IMR-90 (cell line): Measurements from ENCODE around the gene ZNF750. TPM values are rescaled to one million over a fixed set of nuclear protein-coding genes. Genes with fewer than 3 reads are reported as not detected.

Source experiments
- ATAC-seq: fragments of 200-7000 bp; cut with Tn5 transposase; 2 replicates; pipeline ENCODE4 v1.9.1; 2020; ENCODE audit warnings: low read depth, mild to moderate bottlenecking, moderate library complexity
- BruUV-seq: library from RNA; stranded (reverse); fragments of 400-500 nt; replicated peaks from 2 replicates; lab custom pipeline; 2021; lab: Mats Ljungman, UMichigan
- CTCF ChIA-PET: fragments of 300-600 bp; formaldehyde crosslinking; extraction: SDS; loops from one replicate; lab custom pipeline; 2021; ENCODE audit warnings: antibody characterized with exemption; lab: Yijun Ruan, JAX
- POLR2A ChIA-PET: fragments of 300-600 bp; sonication (Branson Sonifier 250); formaldehyde crosslinking; loops from one replicate; lab custom pipeline; 2022; ENCODE audit warnings: antibody characterized with exemption; ENCODE audit not compliant: unreplicated experiment; lab: Charles Lee
- DNase-seq: peaks from one replicate; pipeline ENCODE4 v3.0.0; 2013
- H2AFZ ChIP-seq: replicated peaks from 2 replicates; pipeline ENCODE3; 2013; ENCODE audit warnings: low read length, mild to moderate bottlenecking; ENCODE audit not compliant: poor library complexity
- H2AK5ac ChIP-seq: 2 replicates; pipeline ENCODE4 v1.6.1; 2013; ENCODE audit warnings: low read depth, low read length, inconsistent platforms
- H2AK9ac ChIP-seq: replicated peaks from 2 replicates; pipeline ENCODE3; 2013; ENCODE audit warnings: mild to moderate bottlenecking, low read depth, low read length, moderate library complexity; ENCODE audit not compliant: poor library complexity
- H2BK120ac ChIP-seq: 2 replicates; pipeline ENCODE4 v1.6.1; 2013; ENCODE audit warnings: low read depth, low read length, inconsistent platforms
- H2BK15ac ChIP-seq: 3 replicates; pipeline ENCODE4 v1.6.1; 2013; ENCODE audit warnings: low read depth, low read length, inconsistent platforms
- H2BK20ac ChIP-seq: 2 replicates; pipeline ENCODE4 v1.6.1; 2013; ENCODE audit warnings: low read depth, mild to moderate bottlenecking, inconsistent platforms, low read length, moderate library complexity
- H2BK5ac ChIP-seq: 2 replicates; pipeline ENCODE4 v1.6.1; 2013; ENCODE audit warnings: mild to moderate bottlenecking, low read depth, low read length, inconsistent platforms; ENCODE audit not compliant: poor library complexity, severe bottlenecking
- H3K14ac ChIP-seq: replicated peaks from 2 replicates; pipeline ENCODE4 v1.6.1; 2013; ENCODE audit warnings: low read depth, low read length, inconsistent platforms
- H3K18ac ChIP-seq: 2 replicates; pipeline ENCODE4 v1.6.1; 2013; ENCODE audit warnings: low read depth, low read length, control low read depth
- H3K23ac ChIP-seq: 2 replicates; pipeline ENCODE4 v1.6.1; 2013; ENCODE audit warnings: low read depth, low read length, inconsistent platforms
- H3K27ac ChIP-seq: 2 replicates; pipeline ENCODE4 v1.5.1; 2013; ENCODE audit warnings: mild to moderate bottlenecking, control low read depth, low read length; ENCODE audit not compliant: insufficient read depth
- H3K27me3 ChIP-seq: 2 replicates; pipeline ENCODE4 v1.6.1; 2013; ENCODE audit warnings: low read length; ENCODE audit not compliant: control insufficient read depth, insufficient read depth
- H3K36me3 ChIP-seq: 2 replicates; pipeline ENCODE4 v1.6.1; 2013; ENCODE audit warnings: low read length, mixed read lengths; ENCODE audit not compliant: control insufficient read depth, insufficient read depth
- H3K4ac ChIP-seq: 2 replicates; pipeline ENCODE4 v1.6.1; 2013; ENCODE audit warnings: low read depth, low read length, inconsistent platforms
- H3K4me1 ChIP-seq: 2 replicates; pipeline ENCODE4 v1.6.1; 2013; ENCODE audit warnings: low read length, mixed read lengths; ENCODE audit not compliant: control insufficient read depth, insufficient read depth
- H3K4me2 ChIP-seq: 2 replicates; pipeline ENCODE4 v1.6.1; 2013; ENCODE audit warnings: low read depth, mild to moderate bottlenecking, control low read depth, low read length, moderate library complexity
- H3K4me3 ChIP-seq: 2 replicates; pipeline ENCODE4 v1.5.1; 2013; ENCODE audit warnings: low read depth, mild to moderate bottlenecking, control low read depth, low read length, moderate library complexity; ENCODE audit not compliant: insufficient read depth
- H3K56ac ChIP-seq: 2 replicates; pipeline ENCODE4 v1.6.1; 2013; ENCODE audit warnings: low read length, inconsistent platforms; ENCODE audit not compliant: insufficient read depth; ENCODE audit errors: extremely low read depth
- H3K79me1 ChIP-seq, 2 experiments: 2 replicates each; pipeline ENCODE4 v1.6.1; 2013; ENCODE audit warnings: low read length in 2 of 2, inconsistent platforms in 1 of 2, low read depth in 1 of 2
- H3K9ac ChIP-seq: 2 replicates; pipeline ENCODE4 v1.6.1; 2013; ENCODE audit warnings: low read depth, low read length, control low read depth
- H3K9me1 ChIP-seq: 2 replicates; pipeline ENCODE4 v1.6.1; 2013; ENCODE audit warnings: low read length, inconsistent platforms; ENCODE audit not compliant: insufficient read depth
- H3K9me3 ChIP-seq: 2 replicates; pipeline ENCODE4 v1.6.1; 2013; ENCODE audit warnings: low read length; ENCODE audit not compliant: control insufficient read depth, insufficient read depth
- H4K20me1 ChIP-seq: 2 replicates; pipeline ENCODE4 v1.6.1; 2013; ENCODE audit warnings: low read length, inconsistent platforms; ENCODE audit not compliant: insufficient read depth
- H4K5ac ChIP-seq: 2 replicates; pipeline ENCODE4 v1.6.1; 2013; ENCODE audit warnings: mild to moderate bottlenecking, low read depth, low read length, control low read depth
- H4K8ac ChIP-seq, 2 experiments: 2 replicates each; pipeline ENCODE4 v1.6.1; 2013; ENCODE audit warnings: low read depth in 2 of 2, low read length in 2 of 2, control low read depth in 1 of 2, inconsistent platforms in 1 of 2
- H4K91ac ChIP-seq: 2 replicates; pipeline ENCODE4 v1.6.1; 2013; ENCODE audit warnings: low read depth, low read length, inconsistent platforms; ENCODE audit not compliant: insufficient read depth
- BHLHE40 ChIP-seq: fragments of 150-350 bp; IDR thresholded peaks from 2 replicates; pipeline ENCODE4 v1.6.1; 2016; ENCODE audit warnings: mild to moderate bottlenecking, low read depth, low read length
- CHD1 ChIP-seq: IDR thresholded peaks from 2 replicates; pipeline ENCODE4 v1.6.1; 2012; ENCODE audit warnings: low read depth, low read length, improper control_type of control experiment
- FOS ChIP-seq: fragments of 150-350 bp; IDR thresholded peaks from 2 replicates; pipeline ENCODE4 v1.6.1; 2016; ENCODE audit warnings: low read depth, low read length
- RAD21 ChIP-seq: IDR thresholded peaks from 2 replicates; pipeline ENCODE4 v1.6.1; 2012; ENCODE audit warnings: low read length, improper control_type of control experiment
- RFX5 ChIP-seq: IDR thresholded peaks from 2 replicates; pipeline ENCODE4 v1.8.0; 2012; ENCODE audit warnings: low read depth, mild to moderate bottlenecking, low read length, moderate library complexity
- USF2 ChIP-seq: fragments of 150-350 bp; IDR thresholded peaks from 2 replicates; pipeline ENCODE4 v1.6.1; 2017; ENCODE audit warnings: mild to moderate bottlenecking, antibody characterized with exemption, low read length, low read depth
- WGBS, 2 experiments: methylation state at CpG; one replicate each; pipeline versions ENCODE4 v1.1.5 to v1.1.7; 2013; ENCODE audit warnings: missing lambda C conversion rate in 2 of 2; ENCODE audit not compliant: insufficient read length in 1 of 2; ENCODE audit errors: extremely low coverage in 2 of 2; 5-methylcytosine and 5-hydroxymethylcytosine counted together
- dilution Hi-C: fragments of 300-500 bp; cut with HindIII; formaldehyde crosslinking; loops from one replicate; pipeline ENCODE4 v1.14.3; 2018; ENCODE audit warnings: low sequenced_read_pairs; ENCODE audit not compliant: unreplicated experiment
- in situ Hi-C: fragments of 300-500 bp; cut with MboI; formaldehyde crosslinking; loops from 3 replicates; pipeline ENCODE4 v1.14.3; 2019; ENCODE audit warnings: low sequenced_read_pairs, inconsistent platforms, mixed read lengths
- intact Hi-C: fragments of 100-400 bp; cut with micrococcal nuclease; formaldehyde crosslinking; loops from 2 replicates; pipeline ENCODE4 v1.10.0; 2022
- polyA plus RNA-seq, 3 experiments: library from polyadenylated mRNA; depleted of rRNA; stranded (reverse); fragments of >200 nt; gene quantifications; 2 replicates each; pipeline ENCODE4 v1.2.3, GENCODE V29; 2012; ENCODE audit warnings: low replicate concordance in 1 of 3
- total RNA-seq: library from RNA; depleted of rRNA; stranded (reverse); fragments of >200 nt; gene quantifications from 2 replicates; pipeline ENCODE4 v1.2.3, GENCODE V29; 2012

The ZNF750 gene
- total and polyA plus RNA-seq, 2 of the 4 experiments (the other 2 are of a cell fraction) = not detected

- no TSS peak for BruUV-seq
- H2AFZ ChIP-seq = no peak overlapping the region
- no peak overlapping the region for H3K56ac ChIP-seq
- H3K4me2 ChIP-seq = no peak overlapping the region
- 97% methylated on average over 6 of the region's 18 CpGs; no CpG with 5 or more reads in 1 of the 2 experiments for WGBS, 2 experiments
- no peak overlapping the region for H2BK120ac ChIP-seq
- no peak overlapping the region for H4K5ac ChIP-seq
- dilution Hi-C loops = no loop called here
- H3K9me1 ChIP-seq = no peaks in the 10 kb centered on the region
- H3K14ac ChIP-seq = no peak overlapping the region
- H3K27me3 ChIP-seq = no peaks in the 10 kb centered on the region
- no peak overlapping the region for H3K4ac ChIP-seq
- peaks cover 4% of the 10 kb centered on the region; the same call in 1 of the 2 replicates for H3K4me1 ChIP-seq
- H3K4me3 ChIP-seq = no peak overlapping the region
- CTCF ChIA-PET = no interaction called here
- TF ChIP-seq CHD1 = no peak
- TF ChIP-seq USF2 = no peak
- no peak for TF ChIP-seq FOS
- TF ChIP-seq BHLHE40 = no peak
- no peak for TF ChIP-seq RAD21
- TF ChIP-seq RFX5 = no peak
- no peak overlapping the region for H4K8ac ChIP-seq
- in situ Hi-C loops = no loop called here
- no peak overlapping the region for H4K91ac ChIP-seq
- H4K20me1 ChIP-seq = peaks cover 14% of the 10 kb centered on the region
- ATAC-seq (no peak), DNase-seq (no peak)
- H2AK9ac ChIP-seq = no peak overlapping the region
- intact Hi-C loops = loop anchor here (5.0 kb wide), 1 partner anchor 94 kb away; no protein-coding TSS in a partner anchor
- no peak overlapping the region for H2BK5ac ChIP-seq
- POLR2A ChIA-PET = no interaction called here
- H3K36me3 ChIP-seq = peaks cover 14% of the 10 kb centered on the region
- no peak overlapping the region for H3K18ac ChIP-seq
- H2BK20ac ChIP-seq = no peak overlapping the region
- no peak overlapping the region for H2BK15ac ChIP-seq
- H3K27ac ChIP-seq = no peak overlapping the region
- no peak overlapping the region for H3K23ac ChIP-seq
- H3K79me1 ChIP-seq = peaks cover 2 to 34% of the 10 kb centered on the region in 2 experiments; a peak in 3 of 4 replicates
- H2AK5ac ChIP-seq = no peak overlapping the region
- no peaks in the 10 kb centered on the region for H3K9me3 ChIP-seq
- no peak overlapping the region for H3K9ac ChIP-seq
Observed at GRCh38 chr17:82783498-82783897, 56.3 kb downstream of the ZNF750 start.
